GM21723 (cell line): ENCODE measurements around the gene GIGYF2.
"Not testable (repeated sequence)": the region's sequence is repeated elsewhere in the genome, so short reads cannot be mapped to it uniquely, and the experiment has no call there.

Experiments
- ATAC-seq: cut with Tn5 transposase; IDR thresholded peaks from one replicate; pipeline ENCODE4 v1.9.1; 2021; ENCODE audit warnings: mild to moderate bottlenecking, moderate library complexity; ENCODE audit not compliant: unreplicated experiment

The GIGYF2 gene

GRCh38 chr2:232689152-232689910 is 7.8 kb upstream of the GIGYF2 start:
- no peak for ATAC-seq

GRCh38 chr2:232691117-232691516 is 6.0 kb upstream of the GIGYF2 start:
- ATAC-seq: not testable (repeated sequence)

GRCh38 chr2:232693344-232693743 is 3.8 kb upstream of the GIGYF2 start:
- no peak for ATAC-seq

GRCh38 chr2:232696609-232697058 is 497 bp upstream of the GIGYF2 start:
- ATAC-seq: no peak

- ATAC-seq: peak; percentile 37
These were observed 628 bp downstream of the GIGYF2 start for GRCh38 chr2:232697807-232698110.

GRCh38 chr2:232698556-232699091 is 1.5 kb downstream of the GIGYF2 start:
- no peak for ATAC-seq

GRCh38 chr2:232699110-232699509 is 2.0 kb downstream of the GIGYF2 start:
- ATAC-seq: no peak

GRCh38 chr2:232700154-232700553 is 3.0 kb downstream of the GIGYF2 start:
- ATAC-seq: no peak

GRCh38 chr2:232707076-232707475 is 9.9 kb downstream of the GIGYF2 start:
- no peak for ATAC-seq

GRCh38 chr2:232713505-232713904 is 16.4 kb downstream of the GIGYF2 start:
- no peak for ATAC-seq

- ATAC-seq: no peak
These were observed 17.8 kb downstream of the GIGYF2 start for GRCh38 chr2:232714969-232715368.

- ATAC-seq: not testable (repeated sequence)
These were observed 22.9 kb downstream of the GIGYF2 start for GRCh38 chr2:232720056-232720455.

- no peak for ATAC-seq
These were observed 24.1 kb downstream of the GIGYF2 start for GRCh38 chr2:232721261-232721660.

- no peak for ATAC-seq
These were observed 24.8 kb downstream of the GIGYF2 start for GRCh38 chr2:232721882-232722281.

- no peak for ATAC-seq
These were observed 25.9 kb downstream of the GIGYF2 start for GRCh38 chr2:232723027-232723426.

- ATAC-seq: no peak
These were observed 31.7 kb downstream of the GIGYF2 start for GRCh38 chr2:232728785-232729184.

- no peak for ATAC-seq
These were observed 34.3 kb downstream of the GIGYF2 start for GRCh38 chr2:232731470-232731869.

- ATAC-seq: no peak
These were observed 44.2 kb downstream of the GIGYF2 start for GRCh38 chr2:232741294-232741693.

- no peak for ATAC-seq
These were observed 44.8 kb downstream of the GIGYF2 start for GRCh38 chr2:232741972-232742371.

GRCh38 chr2:232744963-232745362 is 47.8 kb downstream of the GIGYF2 start:
- no peak for ATAC-seq

GRCh38 chr2:232748038-232748437 is 50.9 kb downstream of the GIGYF2 start:
- no peak for ATAC-seq

GRCh38 chr2:232749331-232749730 is 52.2 kb downstream of the GIGYF2 start:
- ATAC-seq: no peak
